HG03103 (cell line): ENCODE results near the gene LRRC7.
"Not testable (repeated sequence)": the region's sequence is repeated elsewhere in the genome, so short reads cannot be mapped to it uniquely, and the experiment has no call there.

Experiments
- ATAC-seq: cut with Tn5 transposase; IDR thresholded peaks from one replicate; pipeline ENCODE4 v1.9.1; 2021; ENCODE audit warnings: low read depth; ENCODE audit not compliant: unreplicated experiment

LRRC7 gene

GRCh38 chr1:69940231-69940630 lies 372.5 kb downstream of the LRRC7 start:
- no peak for ATAC-seq

GRCh38 chr1:69940816-69941215 lies 373.1 kb downstream of the LRRC7 start:
- no peak for ATAC-seq

GRCh38 chr1:69943030-69943429 lies 375.3 kb downstream of the LRRC7 start:
- no peak for ATAC-seq

GRCh38 chr1:69946935-69947334 lies 379.2 kb downstream of the LRRC7 start:
- no peak for ATAC-seq

- no peak for ATAC-seq
Measured at GRCh38 chr1:69947837-69948236, 380.1 kb downstream of the LRRC7 start.

GRCh38 chr1:69952676-69953075 lies 385.0 kb downstream of the LRRC7 start:
- no peak for ATAC-seq

- ATAC-seq: not testable (repeated sequence)
Measured at GRCh38 chr1:69962452-69962851, 394.7 kb downstream of the LRRC7 start.

GRCh38 chr1:69967245-69967766 lies 399.6 kb downstream of the LRRC7 start:
- ATAC-seq: no peak

GRCh38 chr1:69976896-69977295 lies 409.2 kb downstream of the LRRC7 start:
- no peak for ATAC-seq

- no peak for ATAC-seq
Measured at GRCh38 chr1:69982992-69983391, 415.3 kb downstream of the LRRC7 start.

- ATAC-seq: no peak
Measured at GRCh38 chr1:69985376-69985775, 417.7 kb downstream of the LRRC7 start.

GRCh38 chr1:69985901-69986439 lies 418.2 kb downstream of the LRRC7 start:
- no peak for ATAC-seq

- no peak for ATAC-seq
Measured at GRCh38 chr1:69987881-69988280, 420.2 kb downstream of the LRRC7 start.

GRCh38 chr1:69991644-69992043 lies 423.9 kb downstream of the LRRC7 start:
- no peak for ATAC-seq

- no peak for ATAC-seq
Measured at GRCh38 chr1:69992594-69992993, 424.9 kb downstream of the LRRC7 start.

- no peak for ATAC-seq
Measured at GRCh38 chr1:69993810-69994209, 426.1 kb downstream of the LRRC7 start.

- no peak for ATAC-seq
Measured at GRCh38 chr1:69994241-69994640, 426.5 kb downstream of the LRRC7 start.

GRCh38 chr1:69998847-69999246 lies 431.1 kb downstream of the LRRC7 start:
- ATAC-seq: no peak

- ATAC-seq: no peak
Measured at GRCh38 chr1:70003211-70003908, 435.6 kb downstream of the LRRC7 start.

- ATAC-seq: no peak
Measured at GRCh38 chr1:70005386-70006034, 437.8 kb downstream of the LRRC7 start.

GRCh38 chr1:70008660-70009059 lies 440.9 kb downstream of the LRRC7 start:
- ATAC-seq: no peak

- ATAC-seq: no peak
Measured at GRCh38 chr1:70017770-70018169, 450.0 kb downstream of the LRRC7 start.
